Activated naive CD4-positive, alpha-beta T cell (primary cell): Measurements from ENCODE around the gene PLEKHO2.

ENCODE experiments used
- DNase-seq, 4 experiments: peaks; one replicate each; lab custom pipeline; 2025; lab: John Stamatoyannopoulos, UW

The PLEKHO2 gene

DNA sequence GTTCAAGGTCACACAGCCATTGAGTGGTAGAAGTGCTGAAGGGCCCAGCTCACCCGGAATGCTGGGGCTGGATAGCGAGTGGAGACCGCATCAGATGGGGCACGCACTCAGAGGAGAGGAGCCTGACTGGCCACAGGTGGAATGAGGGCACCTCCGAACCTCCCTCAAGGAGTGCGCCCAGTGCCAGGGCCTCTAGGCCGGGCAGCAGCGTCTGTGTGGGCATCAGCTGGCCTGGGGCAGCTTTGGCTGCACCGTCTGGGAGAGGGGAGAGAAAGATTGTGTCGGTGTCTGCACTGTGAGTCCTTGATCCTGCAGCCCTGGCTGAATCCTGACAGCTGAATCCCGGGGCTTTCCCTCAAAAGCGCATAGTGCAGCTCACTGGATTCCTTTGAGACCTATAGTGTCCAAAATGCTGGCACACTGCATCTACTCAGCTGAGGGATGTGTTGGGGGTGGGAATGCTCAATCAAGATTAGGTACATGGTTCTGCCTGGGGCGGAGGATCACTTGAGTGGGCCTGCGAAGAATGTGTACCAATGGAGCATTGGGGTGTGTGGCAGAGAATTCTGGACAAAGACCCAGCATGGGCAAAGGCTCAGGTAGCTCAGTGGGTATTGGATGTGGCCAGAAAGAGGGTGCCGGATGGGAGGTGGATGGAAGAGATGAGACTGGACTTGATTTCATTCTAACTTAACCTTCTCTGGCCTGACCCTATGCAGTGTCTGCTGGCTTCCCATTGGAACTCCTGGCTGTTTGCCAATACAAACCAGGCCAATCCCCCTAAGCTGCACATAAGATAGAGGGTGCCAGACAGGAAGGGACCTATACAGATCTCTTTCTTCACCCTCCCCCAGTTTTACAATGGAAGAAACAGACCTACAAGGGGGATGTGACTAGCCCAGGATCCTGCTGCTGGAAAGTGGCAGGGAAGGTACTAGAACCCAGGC, 70.9 kb downstream of the PLEKHO2 start:
- no peak for DNase-seq

GRCh38 chr15:64915518-64916227, 74.0 kb downstream of the PLEKHO2 start:
- no peak for DNase-seq

GRCh38 chr15:64916365-64916764, 74.7 kb downstream of the PLEKHO2 start:
- no peak for DNase-seq

DNA sequence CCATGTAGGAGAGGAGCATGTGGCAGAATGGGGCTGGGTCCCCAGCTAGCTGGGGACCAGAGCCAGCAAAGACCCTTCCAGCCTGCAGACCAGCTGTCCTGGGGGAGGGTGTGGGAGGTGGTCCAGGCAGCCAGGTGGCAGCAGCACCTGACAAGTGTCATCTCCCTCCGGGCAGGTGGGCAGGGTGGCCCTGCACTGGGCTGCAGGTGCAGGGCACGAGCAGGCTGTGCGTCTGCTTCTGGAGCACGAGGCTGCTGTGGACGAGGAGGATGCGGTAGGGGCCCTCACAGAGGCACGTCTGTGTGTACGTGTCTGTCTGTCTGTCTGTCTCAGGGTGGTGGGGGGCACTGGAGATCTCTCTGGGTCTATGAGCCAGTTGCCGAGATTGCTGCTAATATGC, 75.5 kb downstream of the PLEKHO2 start:
- no peak for DNase-seq
